Ovary (tissue), 9 donors: ENCODE results near the gene KRT85. TPM values are rescaled to one million over a fixed set of nuclear protein-coding genes. Genes with fewer than 3 reads are reported as not detected.

Source experiments
- DNase-seq, 5 donors: peaks; one replicate each; pipeline ENCODE4 v3.0.0-alpha.2; 2019 to 2020
- H3K27ac ChIP-seq, 2 donors: fragments of 200-600 bp; one replicate each; pipeline versions ENCODE4 v1.5.1 to v1.8.0; 2019 to 2022
- H3K27me3 ChIP-seq: fragments of 200-600 bp; one replicate; pipeline ENCODE4 v1.8.0; 2022
- H3K36me3 ChIP-seq: fragments of 200-600 bp; sonication (generic); one replicate; pipeline ENCODE4 v1.5.1; 2019
- H3K4me1 ChIP-seq: one replicate; pipeline ENCODE4 v1.8.1; 2013; ENCODE audit warnings: mild to moderate bottlenecking, moderate library complexity; ENCODE audit not compliant: insufficient read depth
- H3K4me3 ChIP-seq: fragments of 200-600 bp; sonication (generic); one replicate; pipeline ENCODE4 v1.5.1; 2017
- H3K9me3 ChIP-seq, 2 donors: fragments of 200-600 bp in 1 of 2; sonication (generic) in 1 of 2; one replicate each; pipeline versions ENCODE4 v1.5.1 to v1.8.1; 2013 to 2019; ENCODE audit warnings: mild to moderate bottlenecking in 1 of 2, moderate library complexity in 1 of 2
- EP300 ChIP-seq: sonication (generic); formaldehyde crosslinking; IDR thresholded peaks from one replicate; pipeline ENCODE4 v1.6.1; 2017; ENCODE audit warnings: antibody characterized with exemption
- POLR2A ChIP-seq: fragments of 450-650 bp; IDR thresholded peaks from one replicate; pipeline ENCODE4 v1.6.1; 2017; ENCODE audit warnings: antibody characterized with exemption, mild to moderate bottlenecking, moderate library complexity
- WGBS, 3 donors: extraction: QIAGEN DNeasy Blood & Tissue Kit in 1 of 3; methylation state at CpG; one replicate each; pipeline versions ENCODE4 v1.1.5 to v1.1.7; 2013 to 2017; 5-methylcytosine and 5-hydroxymethylcytosine counted together
- intact Hi-C, 4 donors: fragments of 100-400 bp; cut with DNase I; formaldehyde crosslinking; loops; one replicate each; pipeline versions ENCODE4 v1.11.0 to v1.15.1; 2022 to 2023
- polyA plus RNA-seq, 2 donors: library from polyadenylated mRNA; stranded (reverse); fragments of 200-250 nt in 1 of 2; fragments of 350-450 nt in 1 of 2; fragmentation: Illumina TruSeq in 1 of 2; extraction: RNeasy Lipid Tissue Mini Kit (QIAGEN cat#74804) in 1 of 2; gene quantifications; one replicate each; pipeline ENCODE4 v1.2.3, GENCODE V29; 2013 to 2014
- total RNA-seq, 7 donors: library from RNA; depleted of rRNA in 2 of 7; stranded (reverse); fragments of >200 nt in 2 of 7; fragmentation: NEBNext Ultra II Directional in 3 of 7; extraction: Animal tissue kit (Norgen Biotek cat#: 25700) in 3 of 7; gene quantifications; one replicate each; pipeline versions ENCODE4 v1.1.0 to v1.2.4, GENCODE V29; 2016 to 2023
- TF ChIP-seq, protein P1 (sequence below), 3 donors: fragments of 450-650 bp in 2 of 3; fragments of 200-600 bp in 1 of 3; IDR thresholded peaks; one replicate each; pipeline versions ENCODE4 v1.5.1 to v1.8.0; 2016 to 2022; ENCODE audit warnings: antibody characterized with exemption in 3 of 3, mild to moderate bottlenecking in 1 of 3
- donor health status: DM: no; HTN: no; CAD: no; lungs with moderate emphysema.
- donor health status: DM: no; HTN: no; CAD: no.
- donor health status: Bipolar disorder and iron deficiency.
- donor health status: DM: yes; HTN: yes; CAD: no.
- donor health status: DM: no; HTN: no; CAD: no.
- donor health status: DM: yes; HTN: yes; CAD: no.

The KRT85 gene
- total and polyA plus RNA-seq, 9 donors, result not detected

DNA sequence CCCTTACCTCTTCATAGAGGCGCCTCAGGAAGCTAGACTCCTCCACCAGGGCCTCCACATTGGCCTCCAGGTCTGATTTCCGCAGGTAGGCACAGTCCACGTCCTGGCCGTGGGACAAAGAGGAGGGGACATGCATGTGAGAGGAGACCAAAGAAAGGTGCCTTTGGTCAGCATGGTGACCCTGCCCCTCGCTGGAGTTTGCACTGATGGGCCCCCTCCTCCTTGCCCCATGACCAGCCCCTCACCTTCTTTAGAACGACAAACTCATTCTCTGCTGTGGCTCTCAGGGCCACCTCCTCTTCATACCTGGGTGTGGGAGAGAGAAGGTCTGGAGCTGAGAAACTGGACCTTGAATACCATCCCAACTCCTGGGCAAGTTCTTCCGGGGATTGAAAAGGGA, 3.2 kb downstream of the KRT85 start:
- Histone ChIP-seq H3K4me3 (no peak overlapping the region), H3K9me3 (no peaks in the 10 kb centered on the region), H3K36me3 (no peaks in the 10 kb centered on the region), H3K27me3 (no peaks in the 10 kb centered on the region), H3K27ac (no peak overlapping the region), H3K4me1 (no peaks in the 10 kb centered on the region)
- TF ChIP-seq POLR2A, result no peak
- TF ChIP-seq, protein P1, sequence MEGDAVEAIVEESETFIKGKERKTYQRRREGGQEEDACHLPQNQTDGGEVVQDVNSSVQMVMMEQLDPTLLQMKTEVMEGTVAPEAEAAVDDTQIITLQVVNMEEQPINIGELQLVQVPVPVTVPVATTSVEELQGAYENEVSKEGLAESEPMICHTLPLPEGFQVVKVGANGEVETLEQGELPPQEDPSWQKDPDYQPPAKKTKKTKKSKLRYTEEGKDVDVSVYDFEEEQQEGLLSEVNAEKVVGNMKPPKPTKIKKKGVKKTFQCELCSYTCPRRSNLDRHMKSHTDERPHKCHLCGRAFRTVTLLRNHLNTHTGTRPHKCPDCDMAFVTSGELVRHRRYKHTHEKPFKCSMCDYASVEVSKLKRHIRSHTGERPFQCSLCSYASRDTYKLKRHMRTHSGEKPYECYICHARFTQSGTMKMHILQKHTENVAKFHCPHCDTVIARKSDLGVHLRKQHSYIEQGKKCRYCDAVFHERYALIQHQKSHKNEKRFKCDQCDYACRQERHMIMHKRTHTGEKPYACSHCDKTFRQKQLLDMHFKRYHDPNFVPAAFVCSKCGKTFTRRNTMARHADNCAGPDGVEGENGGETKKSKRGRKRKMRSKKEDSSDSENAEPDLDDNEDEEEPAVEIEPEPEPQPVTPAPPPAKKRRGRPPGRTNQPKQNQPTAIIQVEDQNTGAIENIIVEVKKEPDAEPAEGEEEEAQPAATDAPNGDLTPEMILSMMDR (IDR thresholded peaks at IDR 0.05), result no peak
- no peak for TF ChIP-seq EP300
- no peak for DNase-seq
- intact Hi-C loops, result loop anchor here in 1 of 4 donors (10.0 kb wide), 1 partner anchor 211 kb away; the partner anchor contains the start of gene KRT74
- 75 to 81% (median 79%) methylated on average over 7 of the region's 7 CpGs for WGBS, 3 donors

DNA sequence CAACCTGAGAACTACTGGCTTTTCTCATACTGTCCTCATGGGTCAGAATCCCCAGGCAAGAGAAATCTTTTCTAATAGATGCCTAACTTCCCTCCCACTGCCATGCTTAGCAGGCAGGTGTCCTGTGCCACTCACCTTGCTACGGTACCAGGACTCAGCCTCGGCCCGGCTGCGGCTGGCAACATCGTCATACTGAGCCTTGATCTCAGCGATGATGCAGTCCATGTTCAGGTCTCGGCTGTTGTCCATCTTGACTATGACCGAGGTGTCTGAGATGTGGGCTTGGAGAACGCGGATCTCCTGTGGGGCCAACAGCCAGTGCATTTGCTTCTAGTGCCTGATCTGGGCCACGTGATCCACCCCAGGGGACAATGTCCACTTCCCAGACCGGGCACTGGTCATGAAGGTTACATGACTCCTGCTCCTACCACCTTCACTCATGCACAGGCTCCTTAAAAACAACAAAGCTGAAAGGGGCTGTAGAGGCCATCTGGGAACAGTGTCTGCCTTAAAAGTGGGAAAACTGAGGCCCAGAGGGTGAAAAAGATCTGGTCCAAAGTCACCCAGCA, 4.1 kb downstream of the KRT85 start:
- TF ChIP-seq, protein P1 (IDR thresholded peaks at IDR 0.05), result no peak
- no peak for TF ChIP-seq EP300
- no peak for TF ChIP-seq POLR2A
- WGBS, 3 donors, result 89 to 97% (median 93%) methylated on average over 12 of the region's 12 CpGs
- Histone ChIP-seq H3K27me3 (no peaks in the 10 kb centered on the region), H3K4me3 (no peak overlapping the region), H3K36me3 (no peaks in the 10 kb centered on the region), H3K27ac (no peak overlapping the region), H3K4me1 (no peaks in the 10 kb centered on the region), H3K9me3 (no peaks in the 10 kb centered on the region)
- intact Hi-C loops, result loop anchor here in 1 of 4 donors (10.0 kb wide), 1 partner anchor 212 kb away; the partner anchor contains the start of gene KRT74
- DNase-seq, result no peak

DNA sequence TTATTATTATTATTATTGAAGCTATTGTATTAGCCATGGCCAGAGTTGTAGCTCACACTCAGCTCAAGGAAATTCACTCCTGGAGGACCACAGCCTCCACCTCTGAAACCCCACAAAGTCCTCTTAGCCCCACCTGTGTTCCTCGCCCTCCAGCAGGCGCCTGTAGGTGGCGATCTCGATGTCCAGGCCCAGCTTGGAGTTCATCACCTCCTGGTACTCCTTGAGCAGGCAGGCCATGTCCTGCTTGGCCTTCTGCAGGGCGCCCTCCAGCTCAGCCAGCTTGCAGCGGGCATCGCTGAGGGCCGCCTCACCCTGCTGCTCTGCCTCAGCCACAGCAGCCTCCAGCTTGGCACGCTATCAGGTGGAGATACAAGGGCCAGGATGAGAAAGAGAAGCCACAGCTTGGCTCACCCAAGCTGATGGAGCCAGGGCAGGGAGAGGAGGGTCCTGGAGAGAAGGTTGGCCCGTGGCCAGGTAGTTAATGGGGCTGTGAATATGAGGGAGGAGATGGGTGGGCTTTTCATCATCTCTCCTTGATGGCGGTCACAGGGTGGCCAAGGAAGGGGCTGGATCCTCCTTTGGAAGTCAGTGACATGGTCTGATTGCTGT, 5.1 kb downstream of the KRT85 start:
- H3K27me3 ChIP-seq, result no peaks in the 10 kb centered on the region
- no peaks in the 10 kb centered on the region for H3K9me3 ChIP-seq
- H3K4me1 ChIP-seq, result no peaks in the 10 kb centered on the region
- no peak overlapping the region for H3K4me3 ChIP-seq
- no peak overlapping the region for H3K27ac ChIP-seq
- intact Hi-C loops, result loop anchor here in 1 of 4 donors (10.0 kb wide), 1 partner anchor 213 kb away; the partner anchor contains the start of gene KRT74
- TF ChIP-seq EP300, result no peak
- TF ChIP-seq POLR2A, result no peak
- TF ChIP-seq, protein P1 (IDR thresholded peaks at IDR 0.05), result no peak
- DNase-seq, result no peak
- WGBS, 3 donors, result 70 to 83% (median 77%) methylated on average over 11 of the region's 11 CpGs
- no peaks in the 10 kb centered on the region for H3K36me3 ChIP-seq

DNA sequence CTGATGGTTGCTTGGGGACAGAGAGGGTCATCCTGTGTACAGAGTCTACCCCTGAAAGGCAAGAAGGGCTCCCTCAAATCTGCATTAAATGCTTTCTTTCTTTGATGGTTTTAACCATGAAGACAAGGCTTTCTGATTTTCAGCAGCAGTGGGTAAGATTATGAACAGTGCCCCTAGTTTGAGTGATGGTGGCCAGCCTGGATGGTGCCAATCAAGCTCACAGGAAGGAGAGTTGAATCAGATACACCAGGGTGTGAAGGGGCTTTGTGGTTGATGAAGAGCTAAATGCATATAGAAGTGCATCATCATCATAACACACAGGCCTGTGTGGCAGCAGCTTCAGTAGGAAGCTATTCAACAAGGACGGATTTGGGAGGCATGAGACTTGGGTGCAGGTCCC, 5.7 kb downstream of the KRT85 start:
- Histone ChIP-seq H3K27ac (no peak overlapping the region), H3K27me3 (no peaks in the 10 kb centered on the region), H3K4me3 (no peak overlapping the region), H3K4me1 (no peaks in the 10 kb centered on the region), H3K36me3 (no peaks in the 10 kb centered on the region), H3K9me3 (no peaks in the 10 kb centered on the region)
- WGBS, 3 donors, result 88 to 93% (median 92%) methylated on average over 1 of the region's 1 CpG
- intact Hi-C loops, result loop anchor here in 1 of 4 donors (10.0 kb wide), 1 partner anchor 213 kb away; the partner anchor contains the start of gene KRT74
- TF ChIP-seq EP300, result no peak
- no peak for TF ChIP-seq POLR2A
- TF ChIP-seq, protein P1 (IDR thresholded peaks at IDR 0.05), result no peak
- DNase-seq, result no peak
